Measurements from ENCODE around the gene ANKH.

ANKH gene

DNA sequence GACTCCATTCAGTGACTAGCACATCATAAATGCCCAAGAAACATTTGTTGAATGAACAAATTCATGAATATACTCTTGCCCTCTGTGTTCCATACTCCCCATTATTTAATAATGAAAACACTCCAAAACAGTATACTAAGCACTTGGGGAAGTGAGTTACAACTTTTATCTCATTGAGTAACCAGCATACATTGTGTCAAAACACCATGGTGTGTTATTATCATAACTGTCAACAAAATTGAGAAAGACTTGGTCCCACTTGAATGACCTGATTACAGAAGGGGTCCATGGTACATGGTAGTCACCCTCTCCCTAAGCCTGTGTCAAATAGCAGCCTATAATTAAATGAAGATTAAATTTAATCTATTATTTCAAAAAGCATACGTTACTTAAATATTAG, 16.2 kb downstream of the ANKH start:
- DNase-seq = no peak
- Histone ChIP-seq H3K27me3 (no peaks in the 10 kb centered on the region), H3K36me3 (no peaks in the 10 kb centered on the region), H3K9me3 (no peaks in the 10 kb centered on the region), H3K4me3 (ENCODE audit: low read depth, low read length) (no peak overlapping the region), H3K4me1 (peaks cover 8% of the 10 kb centered on the region)
- TF ChIP-seq, protein P1, sequence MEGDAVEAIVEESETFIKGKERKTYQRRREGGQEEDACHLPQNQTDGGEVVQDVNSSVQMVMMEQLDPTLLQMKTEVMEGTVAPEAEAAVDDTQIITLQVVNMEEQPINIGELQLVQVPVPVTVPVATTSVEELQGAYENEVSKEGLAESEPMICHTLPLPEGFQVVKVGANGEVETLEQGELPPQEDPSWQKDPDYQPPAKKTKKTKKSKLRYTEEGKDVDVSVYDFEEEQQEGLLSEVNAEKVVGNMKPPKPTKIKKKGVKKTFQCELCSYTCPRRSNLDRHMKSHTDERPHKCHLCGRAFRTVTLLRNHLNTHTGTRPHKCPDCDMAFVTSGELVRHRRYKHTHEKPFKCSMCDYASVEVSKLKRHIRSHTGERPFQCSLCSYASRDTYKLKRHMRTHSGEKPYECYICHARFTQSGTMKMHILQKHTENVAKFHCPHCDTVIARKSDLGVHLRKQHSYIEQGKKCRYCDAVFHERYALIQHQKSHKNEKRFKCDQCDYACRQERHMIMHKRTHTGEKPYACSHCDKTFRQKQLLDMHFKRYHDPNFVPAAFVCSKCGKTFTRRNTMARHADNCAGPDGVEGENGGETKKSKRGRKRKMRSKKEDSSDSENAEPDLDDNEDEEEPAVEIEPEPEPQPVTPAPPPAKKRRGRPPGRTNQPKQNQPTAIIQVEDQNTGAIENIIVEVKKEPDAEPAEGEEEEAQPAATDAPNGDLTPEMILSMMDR (IDR thresholded peaks at IDR 0.05; ENCODE audit: low read depth, low read length) = no peak

- H3K9me3 ChIP-seq = no peaks in the 10 kb centered on the region
Measured at GRCh38 chr5:14854799-14855198, 16.8 kb downstream of the ANKH start.

GRCh38 chr5:14853685-14854084, 17.9 kb downstream of the ANKH start:
- H3K27me3 ChIP-seq = no peaks in the 10 kb centered on the region
- no peak overlapping the region for H3K4me3 ChIP-seq (ENCODE audit: low read depth, low read length)
- H3K4me1 ChIP-seq = peaks cover 15% of the 10 kb centered on the region
- TF ChIP-seq, protein P1 (IDR thresholded peaks at IDR 0.05; ENCODE audit: low read depth, low read length) = no peak
- no peaks in the 10 kb centered on the region for H3K36me3 ChIP-seq
- H3K9me3 ChIP-seq = no peaks in the 10 kb centered on the region
- no peak for DNase-seq

More at GRCh38 chr5:14854799-14855198, 16.8 kb downstream of the ANKH start:
- no peaks in the 10 kb centered on the region for H3K27me3 ChIP-seq
- H3K4me1 ChIP-seq = peaks cover 14% of the 10 kb centered on the region
- DNase-seq = no peak
- no peak overlapping the region for H3K4me3 ChIP-seq (ENCODE audit: low read depth, low read length)
- no peaks in the 10 kb centered on the region for H3K36me3 ChIP-seq
- TF ChIP-seq, protein P1 (IDR thresholded peaks at IDR 0.05; ENCODE audit: low read depth, low read length) = no peak

- Histone ChIP-seq H3K4me3 (ENCODE audit: low read depth, low read length) (no peak overlapping the region), H3K9me3 (no peaks in the 10 kb centered on the region), H3K4me1 (peaks cover 15% of the 10 kb centered on the region), H3K36me3 (no peaks in the 10 kb centered on the region), H3K27me3 (no peaks in the 10 kb centered on the region)
- DNase-seq = no peak
- TF ChIP-seq, protein P1 (IDR thresholded peaks at IDR 0.05; ENCODE audit: low read depth, low read length) = no peak
Measured at GRCh38 chr5:14852779-14853178, 18.8 kb downstream of the ANKH start.

DNA sequence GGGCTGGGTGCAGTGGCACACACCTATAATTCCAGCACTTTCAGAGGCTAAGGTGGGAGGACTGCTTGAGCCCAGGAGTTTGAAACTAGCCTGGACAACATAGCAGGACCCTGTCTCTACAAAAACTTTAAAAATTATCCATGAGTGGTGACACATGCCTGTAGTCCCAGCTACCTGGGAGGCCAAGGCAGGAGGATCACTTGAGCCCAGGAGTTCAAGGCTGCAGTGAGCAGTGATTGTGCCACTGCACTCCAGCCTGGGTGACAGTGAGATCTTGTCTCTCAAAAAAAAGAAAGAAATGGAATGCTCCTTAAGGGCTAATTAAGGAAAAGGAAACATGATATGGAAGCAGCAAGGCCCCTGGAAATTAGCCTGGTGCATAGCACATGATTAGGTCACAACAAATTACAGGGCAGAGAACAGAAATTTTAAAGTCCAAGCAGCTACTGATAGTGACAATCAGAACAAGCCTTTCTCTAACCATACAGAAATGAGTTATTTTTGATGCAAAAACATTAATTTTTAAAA, 19.5 kb downstream of the ANKH start:
- H3K36me3 ChIP-seq = no peaks in the 10 kb centered on the region

GRCh38 chr5:14851597-14851996, 20.0 kb downstream of the ANKH start:
- no peaks in the 10 kb centered on the region for H3K27me3 ChIP-seq
- no peaks in the 10 kb centered on the region for H3K36me3 ChIP-seq
- no peaks in the 10 kb centered on the region for H3K9me3 ChIP-seq
- TF ChIP-seq, protein P1 (IDR thresholded peaks at IDR 0.05; ENCODE audit: low read depth, low read length) = no peak
- no peak overlapping the region for H3K4me3 ChIP-seq (ENCODE audit: low read depth, low read length)
- peaks cover 15% of the 10 kb centered on the region for H3K4me1 ChIP-seq
- DNase-seq = no peak

More for the DNA sequence above, 19.5 kb downstream of the ANKH start:
- DNase-seq = no peak
- Histone ChIP-seq H3K4me1 (peaks cover 15% of the 10 kb centered on the region), H3K27me3 (no peaks in the 10 kb centered on the region), H3K4me3 (ENCODE audit: low read depth, low read length) (no peak overlapping the region), H3K9me3 (no peaks in the 10 kb centered on the region)
- TF ChIP-seq, protein P1 (IDR thresholded peaks at IDR 0.05; ENCODE audit: low read depth, low read length) = no peak
